OCI-LY1 (cell line): ENCODE results near the gene TMEM45B.

ENCODE experiments used
- EZH2 ChIP-seq: fragments of 200-600 bp; sonication (generic), shearing (Covaris generic); IDR thresholded peaks from 2 replicates; pipeline ENCODE4 v1.8.0; 2017; ENCODE audit warnings: borderline replicate concordance, mixed run types, mild to moderate bottlenecking, antibody characterized with exemption, low read length, moderate library complexity, mixed read lengths
- TF ChIP-seq, protein P1 (sequence below): fragments of 200-600 bp; sonication (generic), shearing (Covaris generic); IDR thresholded peaks from 2 replicates; pipeline ENCODE4 v1.5.1; 2017; ENCODE audit warnings: mild to moderate bottlenecking, antibody characterized with exemption, low read length, moderate library complexity, mixed read lengths

DNA sequence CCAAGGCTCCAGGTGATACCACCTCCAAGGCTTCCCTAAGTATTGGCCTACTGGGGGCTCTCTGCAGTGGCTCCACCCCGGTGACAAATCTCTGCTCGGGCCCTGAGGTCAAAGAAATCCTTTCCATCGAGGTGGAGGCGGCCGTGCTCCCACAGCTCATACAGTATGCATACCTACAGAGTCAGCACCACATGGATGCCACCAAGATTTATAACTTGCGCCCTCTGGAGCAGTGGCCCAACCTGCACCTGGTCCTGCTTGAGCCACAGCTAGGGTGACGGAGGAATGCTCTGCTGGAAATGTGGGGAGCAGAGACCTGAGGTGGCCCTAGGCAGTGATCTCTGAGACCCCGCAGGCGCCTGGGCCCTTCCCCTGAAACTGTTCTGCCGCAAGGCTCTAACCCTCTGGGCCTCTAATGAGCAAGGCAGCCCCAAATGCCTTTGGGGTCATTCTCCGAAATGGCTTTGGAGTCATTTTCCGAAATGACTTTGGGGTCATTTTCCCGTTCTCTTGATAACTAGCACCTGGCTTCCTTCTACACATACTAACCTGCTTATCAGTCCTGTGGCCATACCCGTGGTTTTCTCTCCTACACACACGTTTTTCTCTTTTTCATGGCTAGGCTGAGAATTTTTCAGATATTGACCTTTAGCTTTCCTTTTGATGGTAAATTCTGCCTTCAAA, 33.9 kb downstream of the TMEM45B start:
- TF ChIP-seq, protein P1, sequence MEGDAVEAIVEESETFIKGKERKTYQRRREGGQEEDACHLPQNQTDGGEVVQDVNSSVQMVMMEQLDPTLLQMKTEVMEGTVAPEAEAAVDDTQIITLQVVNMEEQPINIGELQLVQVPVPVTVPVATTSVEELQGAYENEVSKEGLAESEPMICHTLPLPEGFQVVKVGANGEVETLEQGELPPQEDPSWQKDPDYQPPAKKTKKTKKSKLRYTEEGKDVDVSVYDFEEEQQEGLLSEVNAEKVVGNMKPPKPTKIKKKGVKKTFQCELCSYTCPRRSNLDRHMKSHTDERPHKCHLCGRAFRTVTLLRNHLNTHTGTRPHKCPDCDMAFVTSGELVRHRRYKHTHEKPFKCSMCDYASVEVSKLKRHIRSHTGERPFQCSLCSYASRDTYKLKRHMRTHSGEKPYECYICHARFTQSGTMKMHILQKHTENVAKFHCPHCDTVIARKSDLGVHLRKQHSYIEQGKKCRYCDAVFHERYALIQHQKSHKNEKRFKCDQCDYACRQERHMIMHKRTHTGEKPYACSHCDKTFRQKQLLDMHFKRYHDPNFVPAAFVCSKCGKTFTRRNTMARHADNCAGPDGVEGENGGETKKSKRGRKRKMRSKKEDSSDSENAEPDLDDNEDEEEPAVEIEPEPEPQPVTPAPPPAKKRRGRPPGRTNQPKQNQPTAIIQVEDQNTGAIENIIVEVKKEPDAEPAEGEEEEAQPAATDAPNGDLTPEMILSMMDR = no peak
- TF ChIP-seq EZH2 = no peak
